K562 (cell line): Measurements from ENCODE around the gene TBX6. TPM values are rescaled to one million over a fixed set of nuclear protein-coding genes. Genes with fewer than 3 reads are reported as not detected.

Experiments
- ATAC-seq: fragments of 200-7000 bp; cut with Tn5 transposase; 3 replicates; pipeline ENCODE4 v1.9.1; 2020; ENCODE audit warnings: moderate library complexity
- BruUV-seq: library from RNA; stranded (reverse); fragments of 400-500 nt; replicated peaks from 2 replicates; lab custom pipeline; 2021; lab: Mats Ljungman, UMichigan
- CTCF ChIA-PET: fragments of 300-600 bp; formaldehyde crosslinking; extraction: SDS; loops from one replicate; lab custom pipeline; 2021; ENCODE audit warnings: low intra/inter-chr PET ratio; lab: Yijun Ruan, JAX
- POLR2A ChIA-PET: fragments of 300-600, 350-650 bp; sonication (Branson Sonifier 250); formaldehyde crosslinking; extraction: SDS; loops from one replicate; lab custom pipeline; 2021; ENCODE audit warnings: antibody characterized with exemption, inconsistent platforms; lab: Yijun Ruan, JAX
- DNase-seq, 4 experiments: peaks; one replicate each; pipeline versions ENCODE4 v3.0.0 to v3.0.0-alpha.2; 2011 to 2018; ENCODE audit warnings: low spot score in 3 of 4, mixed read lengths in 3 of 4; ENCODE audit errors: extremely low read depth in 1 of 4
- FAIRE-seq: peaks from 2 replicates; lab custom pipeline; 2011; peaks lifted over from hg19 to GRCh38; lab: Jason Lieb, UNC
- H2AFZ ChIP-seq: 2 replicates; pipeline ENCODE4 v1.6.0; 2011; ENCODE audit warnings: low read depth, low read length, control low read depth, inconsistent platforms
- H3K27ac ChIP-seq: fragments of 200-600 bp; 3 replicates; pipeline ENCODE4 v1.8.0; 2011; ENCODE audit warnings: low read depth, mild to moderate bottlenecking, control low read depth, inconsistent platforms, low read length, moderate library complexity, mixed read lengths; ENCODE audit errors: extremely low read depth
- H3K27me3 ChIP-seq, 2 experiments: fragments of 300-600 bp in 1 of 2; 2 replicates in 1 of 2; 3 replicates in 1 of 2; pipeline versions ENCODE4 v1.6.0 to v1.8.0; 2011; ENCODE audit warnings: inconsistent platforms in 2 of 2, low read length in 2 of 2, mild to moderate bottlenecking in 1 of 2, mixed read lengths in 1 of 2, moderate library complexity in 1 of 2; ENCODE audit not compliant: control insufficient read depth in 2 of 2, insufficient read depth in 2 of 2
- H3K36me3 ChIP-seq: fragments of 300-600 bp; 3 replicates; pipeline ENCODE4 v1.8.0; 2011; ENCODE audit warnings: mild to moderate bottlenecking, low read length, inconsistent platforms; ENCODE audit not compliant: control insufficient read depth, insufficient read depth
- H3K4me1 ChIP-seq, 2 experiments: fragments of 200-600 bp in 1 of 2; replicated peaks in 1 of 2; 2 replicates in 1 of 2; 3 replicates in 1 of 2; pipeline versions ENCODE4 v1.5.1 to v1.8.0; 2011; ENCODE audit warnings: inconsistent platforms in 2 of 2, low read length in 2 of 2, mild to moderate bottlenecking in 1 of 2, mixed read lengths in 1 of 2, moderate library complexity in 1 of 2; ENCODE audit not compliant: control insufficient read depth in 2 of 2, insufficient read depth in 2 of 2
- H3K4me2 ChIP-seq: 2 replicates; pipeline ENCODE4 v1.6.1; 2011; ENCODE audit warnings: low read length, control low read depth, inconsistent platforms, mixed read lengths; ENCODE audit not compliant: insufficient read depth
- H3K4me3 ChIP-seq: fragments of 200-600 bp; sonication (generic), shearing (Covaris generic); 2 replicates; pipeline ENCODE4 v1.5.1; 2016; ENCODE audit warnings: control low read depth, inconsistent platforms
- H3K79me2 ChIP-seq: fragments of 200-600 bp; 3 replicates; pipeline ENCODE4 v1.8.0; 2011; ENCODE audit warnings: low read length, inconsistent platforms; ENCODE audit not compliant: control insufficient read depth, insufficient read depth
- H3K9ac ChIP-seq, 2 experiments: 2 replicates each; pipeline versions ENCODE4 v1.6.0 to v1.6.1; 2011; ENCODE audit warnings: low read depth in 2 of 2, low read length in 2 of 2, control low read depth in 1 of 2, inconsistent platforms in 1 of 2, mild to moderate bottlenecking in 1 of 2, mixed read lengths in 1 of 2; ENCODE audit not compliant: insufficient read depth in 1 of 2
- H3K9me1 ChIP-seq: one replicate; pipeline ENCODE4 v1.6.0; 2011; ENCODE audit warnings: inconsistent platforms, mild to moderate bottlenecking, low read length, moderate library complexity; ENCODE audit not compliant: control insufficient read depth, insufficient read depth
- H3K9me3 ChIP-seq: replicated peaks from 2 replicates; pipeline ENCODE4 v1.5.1; 2011; ENCODE audit warnings: low read depth, low read length, inconsistent platforms; ENCODE audit not compliant: control insufficient read depth, insufficient read depth
- H4K20me1 ChIP-seq: replicated peaks from 2 replicates; pipeline ENCODE4 v1.6.1; 2011; ENCODE audit warnings: low read length, inconsistent platforms, mixed read lengths; ENCODE audit not compliant: control insufficient read depth, insufficient read depth
- GTF2B ChIP-seq: IDR thresholded peaks from 2 replicates; pipeline ENCODE4 v1.6.1; 2011; ENCODE audit not compliant: insufficient read length; ENCODE audit errors: extremely low read depth
- HDAC2 ChIP-seq: fragments of 450-650 bp; IDR thresholded peaks from 2 replicates; pipeline ENCODE4 v1.6.1; 2016; ENCODE audit warnings: mild to moderate bottlenecking
- MTA1 ChIP-seq: fragments of 450-650 bp; IDR thresholded peaks from 2 replicates; pipeline ENCODE4 v1.6.1; 2017; ENCODE audit warnings: borderline replicate concordance
- NCOR1 ChIP-seq: fragments of 450-650 bp; IDR thresholded peaks from 2 replicates; pipeline ENCODE4 v1.6.1; 2016; ENCODE audit warnings: mild to moderate bottlenecking, moderate library complexity
- NR4A1 ChIP-seq, 2 experiments: fragments of 250-450 bp in 1 of 2; fragments of 450-650 bp in 1 of 2; sonication (Bioruptor Pico) in 1 of 2; IDR thresholded peaks; 2 replicates each; pipeline versions ENCODE4 v1.4.0 to v1.6.1; 2016 to 2020; ENCODE audit warnings: mild to moderate bottlenecking in 2 of 2, missing compliant biosample characterization in 1 of 2, missing genetic modification characterization in 1 of 2, moderate library complexity in 1 of 2
- PYGO2 ChIP-seq: fragments of 450-650 bp; IDR thresholded peaks from 2 replicates; pipeline ENCODE4 v1.6.1; 2016; ENCODE audit warnings: mild to moderate bottlenecking, missing genetic modification characterization, moderate library complexity, missing compliant biosample characterization
- RNF2 ChIP-seq: sonication (generic); IDR thresholded peaks from 2 replicates; pipeline ENCODE4 v1.6.1; 2016
- RREB1 ChIP-seq: fragments of 250-450 bp; sonication (Bioruptor Pico); IDR thresholded peaks from 2 replicates; pipeline ENCODE4 v1.4.0; 2020
- TEAD4 ChIP-seq, 2 experiments: sonication (generic) in 1 of 2; formaldehyde crosslinking in 1 of 2; IDR thresholded peaks; 2 replicates each; pipeline versions ENCODE4 v1.6.1 to v1.8.0; 2012 to 2022; ENCODE audit warnings: borderline replicate concordance in 1 of 2, inconsistent platforms in 1 of 2, low read length in 1 of 2, mild to moderate bottlenecking in 1 of 2, missing genetic modification reagents in 1 of 2
- ZNF146 ChIP-seq: IDR thresholded peaks from one replicate; pipeline ENCODE4 v1.6.1; 2018; ENCODE audit warnings: missing compliant biosample characterization; ENCODE audit not compliant: unreplicated experiment
- ZNF408 ChIP-seq: fragments of 250-450 bp; sonication (Bioruptor Pico); IDR thresholded peaks from 2 replicates; pipeline ENCODE4 v1.4.0; 2020; ENCODE audit warnings: low read depth, mild to moderate bottlenecking, moderate library complexity
- ZNF589 ChIP-seq: fragments of 200-800 bp; sonication (Bioruptor generic); IDR thresholded peaks from 2 replicates; pipeline ENCODE4 v1.6.1; 2016; ENCODE audit warnings: low read depth, missing genetic modification characterization, missing compliant biosample characterization
- WGBS: fragments of 100-300 bp; shearing (Covaris generic); methylation state at CpG from one replicate; pipeline ENCODE4 v1.1.6; 2016; ENCODE audit warnings: low coverage, mixed read lengths; ENCODE audit not compliant: insufficient coverage; ENCODE audit errors: missing lambda C conversion rate; 5-methylcytosine and 5-hydroxymethylcytosine counted together
- in situ Hi-C: fragments of 300-500 bp; cut with MboI; formaldehyde crosslinking; loops from 4 replicates; pipeline ENCODE4 v1.15.0; 2018; ENCODE audit warnings: inconsistent platforms, mixed read lengths
- intact Hi-C: fragments of 100-400 bp; cut with micrococcal nuclease; formaldehyde crosslinking; loops from 2 replicates; pipeline ENCODE4 v1.14.2; 2022
- polyA plus RNA-seq, 8 experiments: library from polyadenylated mRNA; depleted of rRNA in 4 of 8; stranded (reverse) in 5 of 8; unstranded in 3 of 8; fragments of >200 nt; fragmentation: Nextera tagmentation in 2 of 8; fragmentation: Illumina TruSeq in 1 of 8; extraction: Ambion mirVana in 2 of 8; extraction: Trizol in 1 of 8; gene quantifications; 2 replicates each; pipeline versions ENCODE4 v1.2.1 to v1.2.3, GENCODE V29; 2011 to 2014; ENCODE audit warnings: inconsistent platforms in 1 of 8, missing spikeins in 1 of 8
- total RNA-seq, 7 experiments: library from RNA; depleted of rRNA in 6 of 7; stranded (reverse); fragments of >200 nt in 6 of 7; fragmentation: Illumina TruSeq in 2 of 7; extraction: Trizol in 2 of 7; gene quantifications; 2 replicates each; pipeline versions ENCODE4 v1.2.1 to v1.2.3, GENCODE V29; 2011 to 2021; ENCODE audit warnings: low replicate concordance in 1 of 7
- TF ChIP-seq, protein P1 (sequence below): fragments of 450-650 bp; formaldehyde crosslinking; IDR thresholded peaks from 2 replicates; pipeline ENCODE4 v1.4.0; 2020; ENCODE audit warnings: mild to moderate bottlenecking, mixed read lengths

Gene TBX6
- total and polyA plus RNA-seq, 9 of the 15 experiments (the other 6 are each of a cell fraction or from before 2014, with no cell fraction given), result 0.07 to 0.58 (median 0.11) TPM; not detected in 2

- WGBS, result 82% methylated on average over 3 of the region's 6 CpGs
- BruUV-seq, result no TSS peak
- H4K20me1 ChIP-seq, result no peaks in the 10 kb centered on the region
- 0 out of 3 replicates have a peak, but pooled peaks cover 3% of the 10 kb centered on the region for H3K79me2 ChIP-seq
- in situ Hi-C loops, result no loop called here
- DNase-seq (no peak), FAIRE-seq (no peak), ATAC-seq (peak; percentile 5; the same call in 2 of the 3 replicates)
- intact Hi-C loops, result no loop called here
- H3K9me3 ChIP-seq, result no peaks in the 10 kb centered on the region
- H3K27me3 ChIP-seq, result no peaks in the 10 kb centered on the region
- H3K9ac ChIP-seq, result no peak overlapping the region
- ChIA-PET POLR2A (interaction anchor here (1.4 to 1.7 kb wide), 2 partner anchors 11 to 20 kb away, joined by 6 to 9 read pairs; partner anchors contain the start of gene ALDOA), CTCF (no interaction called here)
- peaks cover 56% of the 10 kb centered on the region; the same call in 2 of the 3 replicates for H3K36me3 ChIP-seq
- peaks cover 7 to 37% of the 10 kb centered on the region in 2 experiments; a peak in 4 of 5 replicates for H3K4me1 ChIP-seq
- no peak overlapping the region for H3K4me2 ChIP-seq
- no peak overlapping the region for H3K4me3 ChIP-seq
- no peak overlapping the region for H3K27ac ChIP-seq
- no peaks in the 10 kb centered on the region for H3K9me1 ChIP-seq
- H2AFZ ChIP-seq, result no peak overlapping the region
- no peak for TF ChIP-seq MTA1
- no peak for TF ChIP-seq ZNF589 (CRISPR knock-in tag)
- no peak for TF ChIP-seq NCOR1
- TF ChIP-seq ZNF146 (CRISPR knock-in tag), result no peak
- TF ChIP-seq TEAD4 (IDR thresholded peaks at IDR 0.05; ENCODE audit: low read length), result no peak
- TF ChIP-seq TEAD4 (CRISPR knock-in tag; IDR thresholded peaks at IDR 0.05; ENCODE audit: borderline replicate concordance), result no peak
- no peak for TF ChIP-seq ZNF408 (CRISPR knock-in tag)
- TF ChIP-seq HDAC2, result no peak
- TF ChIP-seq NR4A1 (CRISPR knock-in tag; IDR thresholded peaks at IDR 0.05), result no peak
- no peak for TF ChIP-seq NR4A1 (tag; IDR thresholded peaks at IDR 0.05)
- TF ChIP-seq, protein P1, sequence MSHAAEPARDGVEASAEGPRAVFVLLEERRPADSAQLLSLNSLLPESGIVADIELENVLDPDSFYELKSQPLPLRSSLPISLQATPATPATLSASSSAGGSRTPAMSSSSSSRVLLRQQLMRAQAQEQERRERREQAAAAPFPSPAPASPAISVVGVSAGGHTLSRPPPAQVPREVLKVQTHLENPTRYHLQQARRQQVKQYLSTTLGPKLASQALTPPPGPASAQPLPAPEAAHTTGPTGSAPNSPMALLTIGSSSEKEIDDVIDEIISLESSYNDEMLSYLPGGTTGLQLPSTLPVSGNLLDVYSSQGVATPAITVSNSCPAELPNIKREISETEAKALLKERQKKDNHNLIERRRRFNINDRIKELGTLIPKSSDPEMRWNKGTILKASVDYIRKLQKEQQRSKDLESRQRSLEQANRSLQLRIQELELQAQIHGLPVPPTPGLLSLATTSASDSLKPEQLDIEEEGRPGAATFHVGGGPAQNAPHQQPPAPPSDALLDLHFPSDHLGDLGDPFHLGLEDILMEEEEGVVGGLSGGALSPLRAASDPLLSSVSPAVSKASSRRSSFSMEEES (CRISPR knock-in tag), result no peak
- no peak for TF ChIP-seq RNF2
- TF ChIP-seq RREB1 (CRISPR knock-in tag), result no peak
- no peak for TF ChIP-seq GTF2B
- TF ChIP-seq PYGO2 (tag), result no peak
These were observed 5.9 kb downstream of the TBX6 start for GRCh38 chr16:30085820-30086219.
